ENCODE results near the gene KRT84.

The KRT84 gene

DNA sequence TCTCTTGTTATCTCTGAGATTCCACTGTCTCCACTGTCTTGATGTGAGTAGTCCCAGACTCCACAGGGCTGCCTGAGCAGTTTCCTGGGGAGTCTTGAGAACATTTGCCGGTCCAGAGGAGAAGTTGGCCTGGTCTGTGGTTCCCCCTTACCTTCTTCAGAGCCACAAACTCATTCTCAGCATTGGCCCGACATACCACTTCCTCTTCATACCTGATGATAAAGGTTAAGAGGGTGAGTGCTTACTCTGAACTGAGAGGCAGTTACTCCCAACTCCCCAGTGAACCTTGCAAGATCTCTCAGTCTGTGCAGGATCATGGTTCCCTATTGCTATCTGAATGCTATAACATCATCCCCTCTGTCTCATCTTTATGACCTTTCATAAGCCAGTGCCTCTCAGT, 2.6 kb downstream of the KRT84 start:
- no peak for DNase-seq

DNA sequence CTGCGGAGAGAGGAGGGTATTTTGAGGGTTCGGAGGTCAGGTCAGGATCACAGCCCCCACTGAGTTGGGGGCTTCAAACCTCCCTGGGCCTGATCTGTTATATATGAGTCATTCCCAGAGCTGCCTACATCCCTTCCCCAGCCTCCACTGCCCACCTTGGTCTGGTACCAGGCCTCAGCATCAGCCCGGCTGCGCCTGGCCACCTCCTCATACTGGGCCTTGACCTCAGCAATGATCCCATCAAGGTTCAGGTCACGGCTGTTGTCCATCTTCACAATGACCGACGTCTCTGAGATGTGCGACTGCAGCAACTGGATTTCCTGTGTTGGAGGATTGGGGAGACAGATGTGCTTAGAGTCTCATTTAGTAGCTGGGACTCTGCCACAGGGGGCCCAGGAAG, 4.2 kb downstream of the KRT84 start:
- no peak for DNase-seq

DNA sequence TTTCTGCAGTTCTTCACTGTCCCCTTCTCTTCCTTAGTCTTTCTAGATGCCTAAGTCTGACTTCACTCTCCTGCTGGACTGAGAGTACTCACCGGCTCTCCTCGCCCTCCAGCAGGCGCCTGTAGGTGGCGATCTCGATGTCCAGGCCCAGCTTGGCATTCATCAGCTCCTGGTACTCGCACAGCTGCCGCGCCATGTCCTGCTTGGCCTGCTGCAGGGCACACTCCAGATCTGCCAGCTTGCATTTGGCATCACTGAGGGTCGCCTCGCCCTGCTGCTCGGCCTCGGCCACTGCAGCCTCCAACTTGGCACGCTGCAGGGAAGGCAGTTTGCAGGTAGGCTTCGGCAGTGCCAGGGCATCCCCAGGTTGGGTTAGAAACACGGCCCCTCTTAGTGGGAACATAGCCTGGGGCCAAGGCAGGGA, 5.2 kb downstream of the KRT84 start:
- DNase-seq = peak; percentile 28

DNA sequence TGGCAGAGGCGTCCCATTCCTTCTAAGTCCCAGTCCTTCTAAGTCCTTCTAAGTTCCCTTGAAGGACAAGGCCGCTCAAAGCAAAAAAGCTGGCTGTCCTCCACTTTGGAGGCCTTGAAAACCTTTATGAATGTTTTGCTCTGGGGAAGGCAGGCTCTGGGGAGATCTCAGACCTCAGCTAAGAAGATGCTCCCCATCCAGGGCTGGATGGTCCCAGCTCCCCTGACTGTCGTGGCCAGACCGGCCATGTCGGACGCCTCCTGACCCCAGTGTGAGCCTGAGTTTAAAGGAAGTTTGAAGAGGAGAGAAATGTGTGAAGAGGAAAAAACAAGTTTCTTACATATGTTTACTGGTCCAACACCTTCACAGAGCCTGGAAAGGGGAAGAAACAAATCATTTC, 5.9 kb downstream of the KRT84 start:
- no peak for DNase-seq

DNA sequence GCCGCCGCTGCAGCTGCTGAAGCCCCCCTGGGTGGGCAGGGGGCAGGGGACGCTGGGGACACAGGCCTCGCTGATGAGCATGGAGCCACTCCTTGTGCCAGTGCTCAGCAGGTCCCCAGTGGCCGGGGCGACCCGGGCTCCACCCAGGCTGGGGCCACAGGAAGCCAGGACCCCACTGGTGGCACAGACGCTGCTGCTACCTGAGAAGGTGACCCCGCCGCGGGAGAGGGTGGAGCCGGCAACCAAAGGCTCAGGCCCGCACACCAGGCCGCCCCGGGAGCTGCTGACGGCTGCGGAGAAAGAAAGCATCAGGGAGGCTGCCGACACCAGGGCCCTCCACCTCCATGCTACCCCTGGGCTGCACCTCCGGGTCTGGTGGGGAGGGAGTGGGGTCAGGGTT, 7.4 kb downstream of the KRT84 start:
- no peak for DNase-seq

DNA sequence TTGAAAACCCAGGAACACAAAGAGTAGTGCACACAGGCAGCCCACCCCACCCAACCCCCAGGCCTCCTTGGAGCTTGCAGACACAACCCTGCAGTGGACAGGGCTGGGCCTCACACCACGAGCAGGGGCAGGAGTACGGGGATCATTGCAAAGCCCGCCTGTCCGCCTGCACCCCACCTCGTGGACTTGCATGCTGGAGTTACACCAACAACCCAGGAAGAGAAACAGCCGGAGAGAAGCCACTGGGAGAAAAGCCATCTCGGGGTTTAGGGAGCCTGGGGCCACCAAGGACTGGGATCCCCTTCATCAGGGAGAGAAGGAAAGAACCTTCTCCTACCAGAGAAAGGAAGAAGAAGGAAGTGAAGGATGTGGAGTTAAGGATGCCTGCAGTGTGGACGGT, 8.2 kb downstream of the KRT84 start:
- DNase-seq = no peak

DNA sequence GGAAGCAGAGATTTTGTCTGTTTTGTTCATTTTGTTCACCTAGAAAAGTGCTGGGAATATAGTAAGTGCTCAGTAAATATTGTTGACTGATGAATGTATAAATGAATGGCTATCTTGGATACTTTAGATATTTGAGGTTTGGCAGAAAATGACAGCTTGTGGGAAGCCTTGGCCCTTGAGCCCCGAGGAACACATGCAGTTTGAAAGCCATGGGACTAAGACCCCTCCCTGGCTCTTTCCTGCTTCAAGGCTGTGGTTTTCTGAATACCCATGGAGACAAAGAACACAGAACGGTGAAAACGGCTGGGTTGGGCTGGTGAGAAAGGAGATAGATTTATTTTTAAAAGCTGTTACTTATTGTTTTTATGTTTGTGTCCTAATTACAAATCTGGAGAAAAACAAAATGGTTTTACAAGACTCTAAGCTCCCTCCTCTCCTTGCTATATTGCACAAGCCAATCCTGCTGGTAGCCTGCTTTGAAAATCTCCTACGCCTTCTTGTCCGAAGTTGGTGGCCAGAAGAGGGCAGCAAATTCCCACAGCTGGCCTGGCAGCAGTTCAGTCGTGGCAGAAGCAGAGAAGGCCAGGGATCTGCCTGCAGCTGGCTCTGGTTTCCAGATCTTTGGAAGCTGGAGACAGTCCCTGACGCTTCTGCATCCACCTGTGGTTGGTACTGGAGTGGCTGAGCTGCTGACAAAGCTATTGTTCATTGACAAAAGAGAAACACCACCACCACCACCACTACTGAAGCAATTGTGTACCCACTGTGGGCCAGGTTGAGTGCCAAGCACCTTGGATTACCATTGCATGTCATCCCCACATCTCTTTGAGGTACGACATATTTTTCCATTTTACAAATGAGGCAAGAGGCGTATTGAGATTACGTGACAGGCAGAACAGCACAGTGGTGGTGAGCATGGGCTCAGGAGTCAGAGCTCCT, 13.0 kb downstream of the KRT84 start:
- DNase-seq = peak; percentile 83

DNA sequence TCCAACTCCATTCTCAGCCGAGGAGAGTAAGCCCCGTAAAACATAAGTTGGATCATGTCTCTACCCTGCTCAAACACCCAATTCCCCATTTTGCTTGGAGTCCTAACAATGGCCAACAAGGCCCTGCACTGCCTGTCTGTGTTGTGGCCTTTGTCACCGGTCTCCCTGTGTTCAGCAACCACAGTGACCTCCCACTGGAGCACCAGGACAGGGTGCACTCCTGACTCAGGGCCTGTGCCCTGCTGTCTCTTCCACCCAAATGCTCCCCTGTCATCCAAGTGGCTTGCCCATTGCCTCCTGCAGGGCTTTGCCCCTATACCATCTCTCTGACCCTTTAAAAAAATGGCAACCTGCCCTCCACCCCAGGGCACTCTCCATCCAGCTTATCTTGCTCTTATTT, 13.7 kb downstream of the KRT84 start:
- DNase-seq = no peak

DNA sequence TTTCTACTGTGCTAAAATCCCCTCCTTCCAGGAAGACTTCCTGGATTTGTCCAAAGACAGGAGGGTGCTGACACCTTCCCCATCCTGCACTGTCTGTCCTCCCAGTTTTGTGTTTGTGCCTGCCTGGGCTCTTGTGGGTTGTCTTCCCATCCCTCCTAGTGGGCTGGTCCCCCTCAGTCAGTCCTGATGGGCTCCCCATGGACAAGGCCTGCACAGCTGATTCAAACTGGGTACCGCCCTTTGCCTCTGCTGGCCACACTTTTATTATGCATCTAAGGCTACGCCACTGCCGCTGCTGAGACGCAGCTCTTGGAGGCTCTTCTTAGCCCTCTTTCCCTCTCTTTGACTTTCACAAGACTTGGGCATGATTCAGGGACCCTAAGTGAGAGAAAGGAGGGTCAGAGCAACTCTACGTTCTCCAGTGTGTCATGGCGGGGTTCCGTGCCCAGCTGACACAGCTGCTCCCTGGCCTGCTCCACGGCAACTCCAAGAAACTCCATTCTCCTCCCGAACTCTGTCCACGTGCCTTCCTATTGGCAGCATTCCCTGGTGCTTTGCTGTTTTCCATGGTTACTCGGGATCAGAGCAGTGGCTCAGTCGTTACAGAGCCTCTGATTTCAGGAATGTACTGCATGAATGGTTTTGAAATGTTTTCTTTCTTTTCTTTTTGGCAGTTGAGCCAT, 14.4 kb downstream of the KRT84 start:
- peak; percentile 71 for DNase-seq

DNA sequence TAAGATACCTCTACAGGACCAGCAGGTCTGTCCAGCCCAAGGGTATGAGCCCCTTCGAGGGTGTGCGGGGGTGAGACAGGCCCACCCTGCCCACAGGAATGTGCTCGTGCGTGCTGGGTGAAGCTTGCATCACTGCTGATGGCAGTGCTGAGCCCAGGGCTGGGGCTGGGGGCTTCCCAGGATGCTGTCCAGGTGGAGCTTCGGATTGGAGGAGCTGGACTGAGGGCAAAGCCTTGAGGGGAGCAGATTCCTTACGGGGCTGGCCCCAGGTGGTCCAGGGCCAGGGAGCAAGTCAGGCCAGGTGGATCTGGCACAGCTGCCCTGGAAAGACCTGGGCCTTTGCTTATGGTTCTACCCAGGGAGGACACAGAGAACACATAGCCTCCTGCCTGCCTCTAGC, 15.6 kb downstream of the KRT84 start:
- DNase-seq = no peak

DNA sequence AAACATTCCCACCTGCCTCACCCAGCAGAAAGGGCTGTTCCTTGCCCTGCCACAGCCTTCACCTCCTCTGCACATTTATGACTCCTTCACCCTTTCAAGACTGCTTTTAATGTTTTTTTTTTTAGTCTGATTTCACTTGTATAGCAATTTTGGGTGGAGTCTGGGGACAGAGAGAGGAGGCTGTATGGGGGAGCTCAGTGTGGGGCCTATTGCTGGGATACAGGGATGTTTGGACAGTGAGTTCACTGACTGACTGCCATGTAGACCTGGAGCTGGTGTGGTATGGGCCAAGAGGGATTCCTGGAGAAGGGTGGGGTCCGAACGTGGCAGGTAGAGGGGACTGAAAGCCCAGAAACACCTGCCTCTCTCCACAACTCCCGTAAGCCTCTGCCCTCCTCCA, 16.2 kb downstream of the KRT84 start:
- no peak for DNase-seq

DNA sequence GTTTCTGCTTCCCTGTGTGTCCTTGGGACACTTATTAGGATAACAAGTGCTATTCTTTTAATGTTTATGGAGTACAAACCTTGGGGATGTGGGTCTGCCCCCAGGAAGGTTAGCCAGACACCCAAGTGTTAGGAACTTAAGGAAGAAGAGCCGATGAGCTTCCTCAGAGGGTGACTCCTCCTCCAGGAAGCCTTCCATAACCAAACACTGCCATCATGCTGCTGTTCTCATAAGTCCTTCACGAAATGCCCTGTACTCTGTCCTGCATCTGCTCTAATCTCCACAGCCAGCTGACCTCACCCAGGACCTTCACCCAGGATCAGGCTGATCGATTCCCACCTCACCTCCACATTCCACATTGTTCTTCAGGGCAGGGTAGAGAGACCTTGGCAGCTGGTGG, 16.9 kb downstream of the KRT84 start:
- DNase-seq = no peak

DNA sequence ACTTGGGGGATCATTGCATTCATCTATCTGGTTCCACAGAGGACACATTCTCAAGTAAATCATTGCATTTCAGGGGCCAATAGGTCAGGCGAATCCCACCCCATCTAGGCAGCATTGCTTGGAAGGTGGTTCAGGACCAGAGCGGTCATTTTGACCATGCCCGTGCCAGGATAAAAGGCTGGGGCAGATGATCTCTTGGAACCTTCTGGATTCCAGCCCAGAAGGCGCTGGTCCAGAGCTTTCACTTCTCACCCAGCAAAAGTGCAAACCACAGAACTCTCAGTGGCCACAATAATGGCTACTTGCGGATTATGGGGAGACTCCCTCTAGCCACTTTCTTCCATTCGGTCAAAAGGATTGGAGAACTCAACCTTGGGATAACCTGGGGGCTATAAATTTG, 17.6 kb downstream of the KRT84 start:
- DNase-seq = no peak

DNA sequence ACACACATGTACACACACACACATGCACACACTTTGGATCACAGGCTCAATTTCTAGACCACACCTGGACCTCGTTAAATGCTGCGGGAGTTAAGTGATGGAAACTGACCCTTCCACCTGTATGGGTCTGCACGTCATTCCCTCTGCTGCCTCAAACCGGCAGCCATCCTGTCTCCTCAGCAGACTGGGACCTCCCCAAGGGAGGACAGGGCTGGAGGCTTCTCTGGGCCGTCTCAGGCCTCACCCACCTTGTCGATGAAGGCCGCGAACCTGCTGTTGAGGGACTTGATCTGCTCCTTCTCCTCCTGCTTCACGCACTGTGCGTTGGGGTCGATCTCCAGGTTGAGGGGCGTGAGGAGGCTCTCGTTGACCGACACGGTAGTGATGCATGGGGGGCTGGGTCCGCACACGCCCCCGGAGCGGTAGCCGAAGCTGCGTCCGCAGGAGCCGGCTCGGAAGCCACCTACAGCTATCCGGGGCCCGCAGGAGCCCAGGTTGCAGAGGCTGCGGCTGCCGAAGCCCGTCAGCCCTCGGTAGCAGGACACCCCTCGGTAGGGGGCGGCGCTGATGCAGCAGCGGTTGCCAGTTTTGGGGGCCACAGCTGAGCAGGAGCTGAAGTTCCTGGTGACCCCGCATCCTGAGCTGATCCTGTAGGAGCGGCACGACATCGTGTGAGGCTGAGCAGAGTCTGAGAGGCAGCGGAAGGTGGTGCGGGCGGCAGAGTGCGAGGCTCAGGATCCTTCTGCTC, 18.5 kb downstream of the KRT84 start, which contains the start of gene KRT85:
TSS of gene KRT85 (minus strand) at position 744 of the 748 bp plus-strand sequence. CDS start at position 668, 76 bp downstream.
- no peak for DNase-seq

DNA sequence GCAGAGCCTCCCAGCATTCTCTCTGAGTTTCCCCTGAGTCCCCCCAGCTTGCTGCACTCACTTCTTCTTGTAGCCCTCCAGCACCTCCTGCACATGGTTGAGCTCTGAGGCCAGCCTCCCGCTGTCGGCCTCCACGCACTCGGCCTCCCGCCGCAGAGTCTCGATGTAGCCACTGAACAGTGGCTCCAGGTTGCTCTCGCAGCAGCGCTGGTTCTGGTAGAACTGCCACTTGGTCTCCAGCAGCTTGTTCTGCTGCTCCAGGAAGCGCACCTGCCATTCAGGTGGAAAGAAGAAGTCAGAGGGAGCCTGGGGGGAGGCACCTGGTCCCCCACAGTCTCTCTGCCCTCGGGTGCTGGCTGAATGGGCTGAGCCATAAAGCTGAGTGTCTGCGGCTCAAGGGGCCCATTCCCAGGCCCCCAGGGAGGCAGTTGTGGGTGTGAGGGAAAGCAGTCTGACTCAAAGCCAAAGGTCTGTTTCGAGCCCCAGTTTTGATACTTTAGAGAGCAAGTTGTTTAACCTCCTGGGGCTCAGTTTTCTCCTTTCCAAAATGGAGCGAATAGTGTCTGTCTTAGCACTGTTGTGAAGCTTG, 20.5 kb downstream of the KRT84 start:
- no peak for DNase-seq

DNA sequence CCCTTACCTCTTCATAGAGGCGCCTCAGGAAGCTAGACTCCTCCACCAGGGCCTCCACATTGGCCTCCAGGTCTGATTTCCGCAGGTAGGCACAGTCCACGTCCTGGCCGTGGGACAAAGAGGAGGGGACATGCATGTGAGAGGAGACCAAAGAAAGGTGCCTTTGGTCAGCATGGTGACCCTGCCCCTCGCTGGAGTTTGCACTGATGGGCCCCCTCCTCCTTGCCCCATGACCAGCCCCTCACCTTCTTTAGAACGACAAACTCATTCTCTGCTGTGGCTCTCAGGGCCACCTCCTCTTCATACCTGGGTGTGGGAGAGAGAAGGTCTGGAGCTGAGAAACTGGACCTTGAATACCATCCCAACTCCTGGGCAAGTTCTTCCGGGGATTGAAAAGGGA, 21.4 kb downstream of the KRT84 start:
- no peak for DNase-seq

DNA sequence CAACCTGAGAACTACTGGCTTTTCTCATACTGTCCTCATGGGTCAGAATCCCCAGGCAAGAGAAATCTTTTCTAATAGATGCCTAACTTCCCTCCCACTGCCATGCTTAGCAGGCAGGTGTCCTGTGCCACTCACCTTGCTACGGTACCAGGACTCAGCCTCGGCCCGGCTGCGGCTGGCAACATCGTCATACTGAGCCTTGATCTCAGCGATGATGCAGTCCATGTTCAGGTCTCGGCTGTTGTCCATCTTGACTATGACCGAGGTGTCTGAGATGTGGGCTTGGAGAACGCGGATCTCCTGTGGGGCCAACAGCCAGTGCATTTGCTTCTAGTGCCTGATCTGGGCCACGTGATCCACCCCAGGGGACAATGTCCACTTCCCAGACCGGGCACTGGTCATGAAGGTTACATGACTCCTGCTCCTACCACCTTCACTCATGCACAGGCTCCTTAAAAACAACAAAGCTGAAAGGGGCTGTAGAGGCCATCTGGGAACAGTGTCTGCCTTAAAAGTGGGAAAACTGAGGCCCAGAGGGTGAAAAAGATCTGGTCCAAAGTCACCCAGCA, 22.3 kb downstream of the KRT84 start:
- DNase-seq = no peak

DNA sequence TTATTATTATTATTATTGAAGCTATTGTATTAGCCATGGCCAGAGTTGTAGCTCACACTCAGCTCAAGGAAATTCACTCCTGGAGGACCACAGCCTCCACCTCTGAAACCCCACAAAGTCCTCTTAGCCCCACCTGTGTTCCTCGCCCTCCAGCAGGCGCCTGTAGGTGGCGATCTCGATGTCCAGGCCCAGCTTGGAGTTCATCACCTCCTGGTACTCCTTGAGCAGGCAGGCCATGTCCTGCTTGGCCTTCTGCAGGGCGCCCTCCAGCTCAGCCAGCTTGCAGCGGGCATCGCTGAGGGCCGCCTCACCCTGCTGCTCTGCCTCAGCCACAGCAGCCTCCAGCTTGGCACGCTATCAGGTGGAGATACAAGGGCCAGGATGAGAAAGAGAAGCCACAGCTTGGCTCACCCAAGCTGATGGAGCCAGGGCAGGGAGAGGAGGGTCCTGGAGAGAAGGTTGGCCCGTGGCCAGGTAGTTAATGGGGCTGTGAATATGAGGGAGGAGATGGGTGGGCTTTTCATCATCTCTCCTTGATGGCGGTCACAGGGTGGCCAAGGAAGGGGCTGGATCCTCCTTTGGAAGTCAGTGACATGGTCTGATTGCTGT, 23.2 kb downstream of the KRT84 start:
- no peak for DNase-seq

DNA sequence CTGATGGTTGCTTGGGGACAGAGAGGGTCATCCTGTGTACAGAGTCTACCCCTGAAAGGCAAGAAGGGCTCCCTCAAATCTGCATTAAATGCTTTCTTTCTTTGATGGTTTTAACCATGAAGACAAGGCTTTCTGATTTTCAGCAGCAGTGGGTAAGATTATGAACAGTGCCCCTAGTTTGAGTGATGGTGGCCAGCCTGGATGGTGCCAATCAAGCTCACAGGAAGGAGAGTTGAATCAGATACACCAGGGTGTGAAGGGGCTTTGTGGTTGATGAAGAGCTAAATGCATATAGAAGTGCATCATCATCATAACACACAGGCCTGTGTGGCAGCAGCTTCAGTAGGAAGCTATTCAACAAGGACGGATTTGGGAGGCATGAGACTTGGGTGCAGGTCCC, 23.9 kb downstream of the KRT84 start:
- DNase-seq = no peak

DNA sequence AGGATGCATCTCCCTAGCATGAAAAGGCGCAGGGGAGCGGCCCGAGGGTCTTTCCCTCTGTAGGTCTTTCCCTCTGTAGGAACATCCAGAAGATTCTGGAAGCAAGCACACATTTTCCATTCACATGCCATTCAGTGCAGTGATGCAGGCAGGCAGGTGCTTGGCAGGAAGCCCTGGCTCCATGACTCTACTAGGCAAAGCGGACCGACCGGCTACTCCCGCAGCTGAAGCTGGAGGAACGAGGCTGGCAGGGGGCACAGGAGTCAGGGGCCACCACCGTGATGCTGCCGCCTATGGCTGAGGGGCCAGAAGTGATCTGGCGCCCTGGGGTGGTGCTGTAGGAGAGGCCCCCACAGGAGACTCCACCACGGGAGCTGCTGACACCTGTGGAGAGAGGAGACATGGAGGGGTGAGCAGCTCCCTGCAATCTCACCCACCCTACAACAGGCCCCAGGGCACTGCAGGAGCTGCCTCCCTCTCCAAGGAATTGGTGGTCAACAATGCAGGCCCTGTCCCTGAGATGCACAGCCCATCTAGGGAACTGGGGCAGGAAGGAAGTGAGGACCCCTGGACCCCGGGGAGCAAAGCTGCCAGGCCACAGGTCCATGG, 24.7 kb downstream of the KRT84 start:
- DNase-seq = no peak

DNA sequence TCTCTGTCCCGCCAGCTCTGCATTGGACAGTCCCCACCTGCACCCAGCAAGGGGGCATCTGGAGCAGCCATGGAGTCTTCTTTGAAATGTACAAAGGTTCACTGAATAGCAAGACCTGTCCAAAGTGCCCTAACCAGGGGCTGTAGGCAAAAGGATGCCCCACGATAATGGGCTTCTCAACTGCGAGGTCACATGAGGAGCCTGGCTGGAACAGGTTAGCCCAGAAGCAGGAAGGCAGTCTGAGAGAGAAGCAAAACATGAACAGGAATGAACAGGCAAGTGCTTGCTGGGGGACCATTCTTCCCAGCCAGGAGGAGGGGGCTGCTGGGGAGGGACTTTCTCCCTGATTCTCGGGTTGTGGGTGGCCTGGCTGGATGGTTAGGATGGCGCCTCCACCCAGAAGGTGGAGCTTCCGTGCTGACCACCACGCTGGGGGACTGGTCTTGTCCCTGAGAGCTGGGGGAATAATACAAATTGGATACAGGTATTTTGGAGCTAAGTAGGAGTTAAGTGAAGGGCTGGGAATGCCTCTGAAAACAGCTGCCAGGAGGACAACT, 25.3 kb downstream of the KRT84 start:
- DNase-seq = no peak

All from fibroblast of upper back skin (primary cell).